Left hindlimb (tissue), 1 donor: Measurements from ENCODE around the gene MEST.
A peak's percentile ranks its signal among the peaks of the same experiment; 100 is the strongest.
"Not testable (repeated sequence)": the region's sequence is repeated elsewhere in the genome, so short reads cannot be mapped to it uniquely, and the experiment has no call there.

Experiments used
- DNase-seq: peaks from one replicate; pipeline ENCODE4 v3.0.0-alpha.2; 2018

The MEST gene

GRCh38 chr7:130486114-130486953 lies 5.6 kb upstream of the MEST start:
- peak; percentile 45 for DNase-seq

GRCh38 chr7:130486954-130487436 lies 4.9 kb upstream of the MEST start:
- no peak for DNase-seq

- DNase-seq: peak; percentile 47
These were observed 3.3 kb upstream of the MEST start for GRCh38 chr7:130488392-130489139.

- DNase-seq: no peak
These were observed 2.5 kb upstream of the MEST start for GRCh38 chr7:130489140-130489983.

GRCh38 chr7:130490311-130490791 lies 1.5 kb upstream of the MEST start:
- DNase-seq: peak; percentile 55

GRCh38 chr7:130490888-130491804 lies 739 bp upstream of the MEST start:
- DNase-seq: peak; percentile 76

GRCh38 chr7:130492523-130493274 lies 814 bp downstream of the MEST start:
- DNase-seq: no peak

- no peak for DNase-seq
These were observed 1.5 kb downstream of the MEST start for GRCh38 chr7:130493275-130493873.

GRCh38 chr7:130494431-130494858 lies 2.6 kb downstream of the MEST start:
- no peak for DNase-seq

- no peak for DNase-seq
These were observed 8.6 kb downstream of the MEST start for GRCh38 chr7:130500463-130500862.

- no peak for DNase-seq
These were observed 9.0 kb downstream of the MEST start for GRCh38 chr7:130500910-130501309.

- no peak for DNase-seq
These were observed 13.9 kb downstream of the MEST start for GRCh38 chr7:130505753-130506152.

GRCh38 chr7:130506358-130506757 lies 14.5 kb downstream of the MEST start:
- DNase-seq: no peak

- DNase-seq: not testable (repeated sequence)
These were observed 20.2 kb downstream of the MEST start for GRCh38 chr7:130512038-130512437.

GRCh38 chr7:130513447-130513846 lies 21.6 kb downstream of the MEST start:
- no peak for DNase-seq

- DNase-seq: no peak
These were observed 23.6 kb downstream of the MEST start for GRCh38 chr7:130515315-130516040.

GRCh38 chr7:130521258-130521951 lies 29.5 kb downstream of the MEST start:
- no peak for DNase-seq

GRCh38 chr7:130523519-130524125 lies 31.7 kb downstream of the MEST start:
- DNase-seq: not testable (repeated sequence)

- DNase-seq: no peak
These were observed 32.7 kb downstream of the MEST start for GRCh38 chr7:130524628-130525027.
